SK-N-SH (cell line): ENCODE data around the gene CLK4. TPM values are rescaled to one million over a fixed set of nuclear protein-coding genes. Genes with fewer than 3 reads are reported as not detected.

ENCODE experiments used
- CTCF ChIA-PET: fragments of 300-600, 350-600 bp; formaldehyde crosslinking; extraction: SDS; loops from one replicate; lab custom pipeline; 2021; lab: Yijun Ruan, JAX
- POLR2A ChIA-PET: fragments of 350-600 bp; sonication (Branson Sonifier 250); formaldehyde crosslinking; extraction: SDS; loops from one replicate; lab custom pipeline; 2020; ENCODE audit warnings: antibody characterized with exemption, inconsistent platforms; lab: Yijun Ruan, JAX
- DNase-seq: peaks from one replicate; pipeline ENCODE4 v3.0.0; 2012
- H2AFZ ChIP-seq: fragments of 200-600 bp; sonication (generic); 2 replicates; pipeline ENCODE4 v1.8.1; 2016; ENCODE audit warnings: antibody characterized with exemption, mild to moderate bottlenecking, low read depth
- H3F3A ChIP-seq: fragments of 200-600 bp; sonication (generic); replicated peaks from 2 replicates; pipeline ENCODE3; 2016; ENCODE audit warnings: antibody characterized with exemption, mild to moderate bottlenecking; ENCODE audit not compliant: insufficient read depth
- H3K27ac ChIP-seq, 2 experiments: fragments of 200-500 bp in 1 of 2; fragments of 200-600 bp in 1 of 2; sonication (Bioruptor generic) in 1 of 2; sonication (generic), shearing (Covaris generic) in 1 of 2; 2 replicates each; pipeline versions ENCODE4 v1.5.1 to v1.6.1; 2014 to 2016; ENCODE audit warnings: low read depth in 2 of 2, inconsistent platforms in 1 of 2, low read length in 1 of 2, mild to moderate bottlenecking in 1 of 2, mixed read lengths in 1 of 2
- H3K27me3 ChIP-seq: fragments of 200-600 bp; sonication (generic), shearing (Covaris generic); 2 replicates; pipeline ENCODE4 v1.6.1; 2016; ENCODE audit warnings: mixed run types; ENCODE audit not compliant: insufficient read depth
- H3K36me3 ChIP-seq, 2 experiments: fragments of 200-500 bp in 1 of 2; fragments of 200-600 bp in 1 of 2; sonication (Bioruptor generic) in 1 of 2; sonication (generic) in 1 of 2; replicated peaks in 1 of 2; 2 replicates each; pipeline versions ENCODE3 to v1.5.1; 2014 to 2016; ENCODE audit warnings: low read length in 1 of 2, mild to moderate bottlenecking in 1 of 2; ENCODE audit not compliant: insufficient read depth in 2 of 2, control insufficient read depth in 1 of 2
- H3K4me1 ChIP-seq, 2 experiments: fragments of 200-500 bp in 1 of 2; fragments of 200-600 bp in 1 of 2; sonication (Bioruptor generic) in 1 of 2; sonication (generic), shearing (Covaris generic) in 1 of 2; 2 replicates each; pipeline versions ENCODE4 v1.5.1 to v1.6.1; 2014 to 2016; ENCODE audit warnings: low read depth in 1 of 2, low read length in 1 of 2, mixed run types in 1 of 2; ENCODE audit not compliant: insufficient read depth in 2 of 2, control insufficient read depth in 1 of 2
- H3K4me2 ChIP-seq: fragments of 200-600 bp; sonication (generic), shearing (Covaris generic); 2 replicates; pipeline ENCODE4 v1.6.1; 2017; ENCODE audit warnings: mixed run types
- H3K4me3 ChIP-seq, 2 experiments: fragments of 200-500 bp in 1 of 2; fragments of 200-600 bp in 1 of 2; sonication (Bioruptor generic) in 1 of 2; sonication (generic), shearing (Covaris generic) in 1 of 2; 2 replicates each; pipeline versions ENCODE4 v1.5.1 to v1.8.1; 2014 to 2016; ENCODE audit warnings: low read depth in 2 of 2, inconsistent platforms in 1 of 2, low read length in 1 of 2, mild to moderate bottlenecking in 1 of 2, mixed read lengths in 1 of 2, moderate library complexity in 1 of 2
- H3K79me2 ChIP-seq: fragments of 200-600 bp; sonication (generic); 2 replicates; pipeline ENCODE4 v1.8.1; 2017; ENCODE audit warnings: mild to moderate bottlenecking; ENCODE audit not compliant: insufficient read depth
- H3K9ac ChIP-seq: fragments of 200-600 bp; sonication (generic); 2 replicates; pipeline ENCODE4 v1.6.1; 2017; ENCODE audit warnings: mixed run types
- H3K9me2 ChIP-seq: fragments of 200-600 bp; sonication (generic); 2 replicates; pipeline ENCODE4 v1.6.1; 2017; ENCODE audit warnings: mixed run types
- H3K9me3 ChIP-seq: fragments of 200-600 bp; sonication (generic); 2 replicates; pipeline ENCODE4 v1.6.1; 2017; ENCODE audit warnings: mixed run types, mild to moderate bottlenecking, moderate library complexity
- H4K20me1 ChIP-seq: fragments of 200-600 bp; sonication (generic); 2 replicates; pipeline ENCODE4 v1.6.1; 2017; ENCODE audit warnings: mild to moderate bottlenecking, mixed run types; ENCODE audit not compliant: insufficient read depth
- CTCF ChIP-seq: fragments of 200-600 bp; sonication (generic); IDR thresholded peaks from 2 replicates; pipeline ENCODE4 v1.6.1; 2017; ENCODE audit warnings: antibody characterized with exemption, mild to moderate bottlenecking, moderate library complexity
- ELF1 ChIP-seq: IDR thresholded peaks from 2 replicates; pipeline ENCODE4 v1.4.0; 2012
- EZH2phosphoT487 ChIP-seq: fragments of 200-600 bp; sonication (generic); IDR thresholded peaks from 2 replicates; pipeline ENCODE4 v1.6.1; 2017; ENCODE audit warnings: low read depth, mixed run types, mild to moderate bottlenecking, antibody characterized with exemption, moderate library complexity, borderline replicate concordance
- FOXM1 ChIP-seq: IDR thresholded peaks from 2 replicates; pipeline ENCODE4 v1.4.0; 2012; ENCODE audit warnings: low read depth, mild to moderate bottlenecking
- IRF3 ChIP-seq: fragments of 150-350 bp; IDR thresholded peaks from 2 replicates; pipeline ENCODE4 v1.6.1; 2016; ENCODE audit warnings: mild to moderate bottlenecking, low read depth, low read length
- JUND ChIP-seq: IDR thresholded peaks from 2 replicates; pipeline ENCODE4 v1.4.0; 2012
- MEF2A ChIP-seq: IDR thresholded peaks from 2 replicates; pipeline ENCODE4 v1.4.0; 2012; ENCODE audit warnings: low read depth, borderline replicate concordance
- MXI1 ChIP-seq: IDR thresholded peaks from 2 replicates; pipeline ENCODE4 v1.6.1; 2012; ENCODE audit warnings: mild to moderate bottlenecking, low read depth, low read length, improper control_type of control experiment
- NRF1 ChIP-seq: IDR thresholded peaks from 2 replicates; pipeline ENCODE4 v1.6.1; 2012; ENCODE audit warnings: low read depth, mild to moderate bottlenecking, low read length
- POLR2AphosphoS5 ChIP-seq: IDR thresholded peaks from 2 replicates; pipeline ENCODE4 v1.6.1; 2012; ENCODE audit warnings: low read depth, low read length
- RAD21 ChIP-seq: IDR thresholded peaks from 2 replicates; pipeline ENCODE4 v1.6.1; 2012; ENCODE audit warnings: mild to moderate bottlenecking, low read length
- RCOR1 ChIP-seq: fragments of 150-350 bp; IDR thresholded peaks from 2 replicates; pipeline ENCODE4 v1.6.1; 2017; ENCODE audit warnings: antibody characterized with exemption, low read length
- SMC3 ChIP-seq: IDR thresholded peaks from 2 replicates; pipeline ENCODE4 v1.6.1; 2012; ENCODE audit warnings: low read depth, low read length, improper control_type of control experiment
- TAF1 ChIP-seq: IDR thresholded peaks from 2 replicates; pipeline ENCODE4 v1.6.1; 2012; ENCODE audit warnings: low read depth, mild to moderate bottlenecking, low read length, moderate library complexity, borderline replicate concordance
- TCF12 ChIP-seq: IDR thresholded peaks from 2 replicates; pipeline ENCODE4 v1.4.0; 2012
- USF1 ChIP-seq: IDR thresholded peaks from 2 replicates; pipeline ENCODE4 v1.4.0; 2012; ENCODE audit warnings: low read depth, borderline replicate concordance
- YY1 ChIP-seq: IDR thresholded peaks from 2 replicates; pipeline ENCODE4 v1.4.0; 2012; ENCODE audit warnings: low read depth, mild to moderate bottlenecking
- whole genome bisulfite sequencing: methylation state at CpG from one replicate; pipeline ENCODE4 v1.1.6; 2017; ENCODE audit warnings: low lambda C conversion rate; 5-methylcytosine and 5-hydroxymethylcytosine counted together
- polyA plus RNA-seq, 3 experiments: library from polyadenylated mRNA; depleted of rRNA; stranded (reverse); fragments of >200 nt; gene quantifications; 2 replicates each; pipeline ENCODE4 v1.2.3, GENCODE V29; 2012
- TF ChIP-seq, protein P1 (sequence below): IDR thresholded peaks from 2 replicates; pipeline ENCODE4 v1.4.0; 2012; ENCODE audit warnings: low read depth
- TF ChIP-seq, protein P2 (sequence below): fragments of 150-350 bp; IDR thresholded peaks from 2 replicates; pipeline ENCODE4 v1.6.1; 2017; ENCODE audit warnings: antibody characterized with exemption, low read length, low read depth, borderline replicate concordance

The CLK4 gene
- polyA plus RNA-seq, 1 of the 3 experiments (the other 2 are of a cell fraction): 7.5 TPM

DNA sequence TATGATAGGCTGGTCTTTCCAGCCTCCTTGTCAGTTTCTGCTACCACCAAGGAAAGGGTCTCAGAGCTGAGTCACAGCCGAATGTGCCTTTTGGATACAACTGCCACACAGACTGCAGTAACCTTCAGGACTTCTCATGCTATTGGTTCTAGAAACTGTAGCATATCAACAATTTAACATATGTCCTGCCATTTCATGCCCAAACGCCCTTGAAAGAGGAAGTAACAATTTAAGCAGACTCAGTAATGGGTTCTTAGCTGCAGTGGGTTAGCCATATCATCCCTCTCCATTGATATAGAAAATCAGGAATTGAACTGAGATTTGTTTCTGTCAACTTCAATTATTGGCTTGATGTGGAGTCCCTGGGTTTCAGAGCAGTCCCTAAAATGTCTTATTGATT, 4.1 kb upstream of the CLK4 start (continued):
- no peak for TF ChIP-seq USF1

GRCh38 chr5:178630475-178630930, 3.7 kb upstream of the CLK4 start:
- POLR2A ChIA-PET: no interaction called here
- Histone ChIP-seq H3K9me3 (no peaks in the 10 kb centered on the region), H3K4me1 (no peaks in the 10 kb centered on the region; a peak in 1 of 4 replicates), H3K4me3 (no peak overlapping the region), H3F3A (peaks cover 6% of the 10 kb centered on the region), H3K4me2 (no peak overlapping the region), H3K27ac (no peak overlapping the region), H2AFZ (no peak overlapping the region), H3K79me2 (peaks cover 11% of the 10 kb centered on the region), H3K9me2 (no peaks in the 10 kb centered on the region), H3K27me3 (no peaks in the 10 kb centered on the region), H3K9ac (no peak overlapping the region), H4K20me1 (0 out of 2 replicates have a peak, but pooled peaks cover 6% of the 10 kb centered on the region), H3K36me3 (no peaks in the 10 kb centered on the region)
- CTCF ChIA-PET: no interaction called here
- DNase-seq: no peak
- WGBS: 24% methylated on average over 4 of the region's 4 CpGs
- TF ChIP-seq TAF1 (no peak), SMC3 (no peak), IRF3 (no peak), CTCF (no peak), RCOR1 (no peak), FOXM1 (no peak)

DNA sequence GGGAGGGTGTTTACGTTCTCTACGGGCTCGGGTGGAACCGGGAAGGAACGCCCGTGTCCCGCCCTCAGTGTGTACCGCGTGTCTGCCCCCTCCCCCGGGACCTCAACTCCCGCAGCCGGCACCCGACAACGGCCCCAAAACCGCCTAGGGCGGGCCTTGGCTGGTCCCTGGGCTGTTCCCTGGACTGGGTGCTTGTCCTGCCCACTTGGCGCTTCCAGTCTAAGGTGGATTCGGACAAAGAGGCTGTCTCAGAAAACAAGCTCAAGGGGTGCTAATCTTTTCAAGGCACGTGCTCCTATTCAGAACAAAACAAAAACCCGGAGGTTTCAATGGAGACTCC, 379 bp upstream of the CLK4 start:
- Histone ChIP-seq H2AFZ (peak overlapping the region; percentile 89), H3K9me2 (no peaks in the 10 kb centered on the region), H3F3A (peaks cover 6% of the 10 kb centered on the region), H3K9me3 (no peaks in the 10 kb centered on the region), H4K20me1 (peaks cover 23% of the 10 kb centered on the region; the same call in 1 of the 2 replicates), H3K27ac (no peak overlapping the region; a peak in 1 of 4 replicates), H3K9ac (peak overlapping the region; percentile 41; the same call in 1 of the 2 replicates), H3K27me3 (no peaks in the 10 kb centered on the region), H3K4me1 (peaks cover 5 to 6% of the 10 kb centered on the region in 2 experiments; a peak in 2 of 4 replicates), H3K4me3 (peak overlapping the region; percentile 56 to 83; a peak in 3 of 4 replicates), H3K4me2 (no peak overlapping the region; the same call in 1 of the 2 replicates), H3K79me2 (peaks cover 44% of the 10 kb centered on the region), H3K36me3 (peaks cover 11 to 12% of the 10 kb centered on the region in 2 experiments)
- WGBS: 22% methylated on average over 13 of the region's 20 CpGs
- no peak for DNase-seq
- ChIA-PET POLR2A (interaction anchor here (1.6 kb wide), 1 partner anchor 395 kb away, joined by 4 read pairs; the partner anchor contains the start of gene PHYKPL), CTCF (interaction anchor here (1.1 kb wide), 1 partner anchor 10 kb away, joined by 3 read pairs; no protein-coding TSS in a partner anchor)
- TF ChIP-seq TCF12: no peak
- TF ChIP-seq, protein P1, sequence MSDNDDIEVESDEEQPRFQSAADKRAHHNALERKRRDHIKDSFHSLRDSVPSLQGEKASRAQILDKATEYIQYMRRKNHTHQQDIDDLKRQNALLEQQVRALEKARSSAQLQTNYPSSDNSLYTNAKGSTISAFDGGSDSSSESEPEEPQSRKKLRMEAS: no peak
- TF ChIP-seq MXI1: no peak
- no peak for TF ChIP-seq POLR2AphosphoS5
- no peak for TF ChIP-seq MEF2A
- TF ChIP-seq NRF1: no peak
- TF ChIP-seq RCOR1: no peak
- TF ChIP-seq IRF3: no peak
- TF ChIP-seq ELF1: no peak
- TF ChIP-seq JUND: no peak
- no peak for TF ChIP-seq RAD21
- no peak for TF ChIP-seq YY1
- TF ChIP-seq, protein P2, sequence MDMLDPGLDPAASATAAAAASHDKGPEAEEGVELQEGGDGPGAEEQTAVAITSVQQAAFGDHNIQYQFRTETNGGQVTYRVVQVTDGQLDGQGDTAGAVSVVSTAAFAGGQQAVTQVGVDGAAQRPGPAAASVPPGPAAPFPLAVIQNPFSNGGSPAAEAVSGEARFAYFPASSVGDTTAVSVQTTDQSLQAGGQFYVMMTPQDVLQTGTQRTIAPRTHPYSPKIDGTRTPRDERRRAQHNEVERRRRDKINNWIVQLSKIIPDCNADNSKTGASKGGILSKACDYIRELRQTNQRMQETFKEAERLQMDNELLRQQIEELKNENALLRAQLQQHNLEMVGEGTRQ: no peak
- no peak for TF ChIP-seq EZH2phosphoT487
